Nephron progenitor cell (in vitro differentiated cells): ENCODE data around the gene MKLN1.

ENCODE experiments used
- DNase-seq: peaks from one replicate; pipeline ENCODE4 v3.0.0; 2021
- H3K27ac Mint-ChIP-seq: 2 replicates; pipeline ENCODE4 v1.8.0; 2021; ENCODE audit warnings: mild to moderate bottlenecking, moderate library complexity, mixed read lengths
- H3K27me3 Mint-ChIP-seq: 2 replicates; pipeline ENCODE4 v1.8.0; 2021; ENCODE audit warnings: mild to moderate bottlenecking, low read depth, mixed read lengths; ENCODE audit not compliant: poor library complexity
- H3K36me3 Mint-ChIP-seq: 2 replicates; pipeline ENCODE4 v1.8.0; 2021; ENCODE audit warnings: low read depth, mixed read lengths
- H3K4me1 Mint-ChIP-seq: 2 replicates; pipeline ENCODE4 v1.8.0; 2021; ENCODE audit warnings: mixed read lengths
- H3K4me3 Mint-ChIP-seq: 2 replicates; pipeline ENCODE4 v1.8.0; 2021; ENCODE audit warnings: mild to moderate bottlenecking, moderate library complexity, mixed read lengths
- H3K9me3 Mint-ChIP-seq: 2 replicates; pipeline ENCODE4 v1.8.0; 2021; ENCODE audit warnings: mild to moderate bottlenecking, moderate library complexity, mixed read lengths
- TF ChIP-seq, protein P1 (sequence below): fragments of 200-600 bp; sonication (generic); IDR thresholded peaks from 2 replicates; pipeline ENCODE4 v1.5.0; 2021; ENCODE audit warnings: antibody characterized with exemption

The MKLN1 gene

GRCh38 chr7:131507592-131508331 is 180.1 kb downstream of the MKLN1 start:
- Mint-ChIP-seq H3K27ac (no peak overlapping the region), H3K4me1 (peaks cover 7% of the 10 kb centered on the region), H3K9me3 (no peaks in the 10 kb centered on the region), H3K4me3 (no peak overlapping the region), H3K36me3 (no peaks in the 10 kb centered on the region), H3K27me3 (peaks cover 6% of the 10 kb centered on the region)
- peak; percentile 86 for DNase-seq
- TF ChIP-seq, protein P1, sequence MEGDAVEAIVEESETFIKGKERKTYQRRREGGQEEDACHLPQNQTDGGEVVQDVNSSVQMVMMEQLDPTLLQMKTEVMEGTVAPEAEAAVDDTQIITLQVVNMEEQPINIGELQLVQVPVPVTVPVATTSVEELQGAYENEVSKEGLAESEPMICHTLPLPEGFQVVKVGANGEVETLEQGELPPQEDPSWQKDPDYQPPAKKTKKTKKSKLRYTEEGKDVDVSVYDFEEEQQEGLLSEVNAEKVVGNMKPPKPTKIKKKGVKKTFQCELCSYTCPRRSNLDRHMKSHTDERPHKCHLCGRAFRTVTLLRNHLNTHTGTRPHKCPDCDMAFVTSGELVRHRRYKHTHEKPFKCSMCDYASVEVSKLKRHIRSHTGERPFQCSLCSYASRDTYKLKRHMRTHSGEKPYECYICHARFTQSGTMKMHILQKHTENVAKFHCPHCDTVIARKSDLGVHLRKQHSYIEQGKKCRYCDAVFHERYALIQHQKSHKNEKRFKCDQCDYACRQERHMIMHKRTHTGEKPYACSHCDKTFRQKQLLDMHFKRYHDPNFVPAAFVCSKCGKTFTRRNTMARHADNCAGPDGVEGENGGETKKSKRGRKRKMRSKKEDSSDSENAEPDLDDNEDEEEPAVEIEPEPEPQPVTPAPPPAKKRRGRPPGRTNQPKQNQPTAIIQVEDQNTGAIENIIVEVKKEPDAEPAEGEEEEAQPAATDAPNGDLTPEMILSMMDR: peak; percentile 87

GRCh38 chr7:131508754-131509486 is 181.2 kb downstream of the MKLN1 start:
- DNase-seq: no peak
- Mint-ChIP-seq H3K4me1 (peaks cover 9% of the 10 kb centered on the region), H3K27ac (no peak overlapping the region), H3K36me3 (no peaks in the 10 kb centered on the region), H3K27me3 (peaks cover 9% of the 10 kb centered on the region), H3K4me3 (no peak overlapping the region), H3K9me3 (no peaks in the 10 kb centered on the region)
- TF ChIP-seq, protein P1: no peak

GRCh38 chr7:131509781-131510180 is 182.1 kb downstream of the MKLN1 start:
- DNase-seq: no peak
- peaks cover 9% of the 10 kb centered on the region for H3K27me3 Mint-ChIP-seq
- peaks cover 9% of the 10 kb centered on the region for H3K4me1 Mint-ChIP-seq
- no peak overlapping the region for H3K27ac Mint-ChIP-seq
- H3K4me3 Mint-ChIP-seq: no peak overlapping the region
- TF ChIP-seq, protein P1: no peak
- no peaks in the 10 kb centered on the region for H3K9me3 Mint-ChIP-seq
- no peaks in the 10 kb centered on the region for H3K36me3 Mint-ChIP-seq

GRCh38 chr7:131511071-131511470 is 183.4 kb downstream of the MKLN1 start:
- DNase-seq: no peak
- H3K4me3 Mint-ChIP-seq: no peak overlapping the region
- H3K27ac Mint-ChIP-seq: no peak overlapping the region
- H3K27me3 Mint-ChIP-seq: peaks cover 9% of the 10 kb centered on the region
- TF ChIP-seq, protein P1: no peak
- no peaks in the 10 kb centered on the region for H3K36me3 Mint-ChIP-seq
- no peaks in the 10 kb centered on the region for H3K9me3 Mint-ChIP-seq
- peaks cover 9% of the 10 kb centered on the region for H3K4me1 Mint-ChIP-seq

- H3K4me3 Mint-ChIP-seq: no peak overlapping the region
- no peaks in the 10 kb centered on the region for H3K36me3 Mint-ChIP-seq
- H3K27ac Mint-ChIP-seq: no peak overlapping the region
- peaks cover 9% of the 10 kb centered on the region for H3K4me1 Mint-ChIP-seq
- TF ChIP-seq, protein P1: no peak
- DNase-seq: no peak
- no peaks in the 10 kb centered on the region for H3K9me3 Mint-ChIP-seq
- H3K27me3 Mint-ChIP-seq: peaks cover 6% of the 10 kb centered on the region
These were observed 184.3 kb downstream of the MKLN1 start for GRCh38 chr7:131511774-131512535.
